GM12873 (cell line): ENCODE results near the gene MAPKBP1.
A peak's percentile ranks its signal among the peaks of the same experiment; 100 is the strongest.

Experiments
- TF ChIP-seq, protein P1 (sequence below): IDR thresholded peaks from 2 replicates; pipeline ENCODE4 v1.5.1; 2012; ENCODE audit warnings: low read depth, mild to moderate bottlenecking, moderate library complexity, low read length, control low read depth; ENCODE audit not compliant: insufficient read depth; ENCODE audit errors: missing control alignments

The MAPKBP1 gene

GRCh38 chr15:41811432-41812195 lies 37.3 kb downstream of the MAPKBP1 start:
- TF ChIP-seq, protein P1, sequence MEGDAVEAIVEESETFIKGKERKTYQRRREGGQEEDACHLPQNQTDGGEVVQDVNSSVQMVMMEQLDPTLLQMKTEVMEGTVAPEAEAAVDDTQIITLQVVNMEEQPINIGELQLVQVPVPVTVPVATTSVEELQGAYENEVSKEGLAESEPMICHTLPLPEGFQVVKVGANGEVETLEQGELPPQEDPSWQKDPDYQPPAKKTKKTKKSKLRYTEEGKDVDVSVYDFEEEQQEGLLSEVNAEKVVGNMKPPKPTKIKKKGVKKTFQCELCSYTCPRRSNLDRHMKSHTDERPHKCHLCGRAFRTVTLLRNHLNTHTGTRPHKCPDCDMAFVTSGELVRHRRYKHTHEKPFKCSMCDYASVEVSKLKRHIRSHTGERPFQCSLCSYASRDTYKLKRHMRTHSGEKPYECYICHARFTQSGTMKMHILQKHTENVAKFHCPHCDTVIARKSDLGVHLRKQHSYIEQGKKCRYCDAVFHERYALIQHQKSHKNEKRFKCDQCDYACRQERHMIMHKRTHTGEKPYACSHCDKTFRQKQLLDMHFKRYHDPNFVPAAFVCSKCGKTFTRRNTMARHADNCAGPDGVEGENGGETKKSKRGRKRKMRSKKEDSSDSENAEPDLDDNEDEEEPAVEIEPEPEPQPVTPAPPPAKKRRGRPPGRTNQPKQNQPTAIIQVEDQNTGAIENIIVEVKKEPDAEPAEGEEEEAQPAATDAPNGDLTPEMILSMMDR, result peak; percentile 89

DNA sequence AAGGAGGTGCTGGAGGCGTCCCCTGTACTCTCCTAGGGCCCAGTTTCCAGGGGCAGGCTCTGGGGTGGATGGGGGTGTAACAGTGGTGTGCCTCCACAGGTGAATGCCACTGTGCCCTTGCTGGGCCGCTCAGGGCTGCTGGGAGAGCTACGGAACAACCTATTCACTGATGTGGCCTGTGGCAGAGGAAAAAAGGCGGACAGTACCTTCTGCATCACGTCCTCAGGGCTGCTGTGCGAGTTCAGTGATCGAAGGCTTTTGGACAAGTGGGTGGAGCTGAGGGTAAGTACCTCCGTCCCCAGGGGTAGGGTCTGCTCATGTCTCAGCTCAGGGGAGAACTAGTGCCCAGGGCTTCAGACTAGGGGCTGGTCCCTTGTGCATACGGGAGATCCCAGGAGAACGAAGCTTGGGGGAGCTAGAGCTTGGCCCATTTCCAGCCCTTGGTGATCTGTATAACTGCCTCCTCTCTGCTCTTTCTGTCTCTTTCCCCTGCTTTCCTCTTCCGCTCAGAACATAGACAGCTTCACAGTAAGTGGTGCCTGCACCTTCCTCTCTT lies 38.6 kb downstream of the MAPKBP1 start:
- TF ChIP-seq, protein P1, result no peak

DNA sequence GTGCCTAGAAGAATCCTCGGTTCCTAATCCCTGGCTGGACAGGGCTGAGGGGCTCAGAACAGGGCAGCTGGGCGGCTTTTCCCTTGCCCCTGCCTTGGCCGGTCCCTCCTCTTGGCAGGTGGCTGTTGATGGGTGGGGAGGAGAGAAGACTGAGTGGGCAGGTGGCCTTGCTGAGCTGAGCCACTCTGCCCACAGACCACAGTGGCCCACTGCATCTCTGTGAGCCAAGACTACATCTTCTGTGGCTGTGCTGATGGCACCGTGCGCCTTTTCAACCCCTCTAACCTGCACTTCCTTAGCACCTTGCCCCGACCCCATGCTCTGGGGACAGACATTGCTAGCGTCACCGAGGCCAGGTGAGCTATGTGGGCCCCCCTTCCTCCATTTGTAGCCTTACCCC lies 39.1 kb downstream of the MAPKBP1 start:
- TF ChIP-seq, protein P1, result no peak

DNA sequence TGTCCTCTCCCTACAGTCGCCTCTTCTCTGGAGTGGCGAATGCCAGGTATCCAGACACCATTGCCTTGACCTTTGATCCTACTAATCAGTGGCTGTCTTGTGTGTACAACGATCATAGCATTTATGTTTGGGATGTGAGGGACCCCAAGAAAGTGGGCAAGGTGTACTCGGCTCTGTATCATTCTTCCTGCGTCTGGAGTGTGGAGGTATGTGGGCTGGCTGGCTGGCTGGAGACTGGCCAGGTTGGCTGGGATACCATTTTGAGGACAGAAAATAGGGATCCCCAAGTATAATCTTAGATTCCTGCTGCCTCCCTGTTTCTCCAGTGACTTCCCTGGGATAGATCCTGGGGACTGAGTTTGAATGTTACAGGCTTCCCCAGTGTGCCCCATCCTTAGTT lies 40.2 kb downstream of the MAPKBP1 start:
- TF ChIP-seq, protein P1, result no peak

GRCh38 chr15:41816788-41817187 lies 42.5 kb downstream of the MAPKBP1 start:
- TF ChIP-seq, protein P1, result no peak

DNA sequence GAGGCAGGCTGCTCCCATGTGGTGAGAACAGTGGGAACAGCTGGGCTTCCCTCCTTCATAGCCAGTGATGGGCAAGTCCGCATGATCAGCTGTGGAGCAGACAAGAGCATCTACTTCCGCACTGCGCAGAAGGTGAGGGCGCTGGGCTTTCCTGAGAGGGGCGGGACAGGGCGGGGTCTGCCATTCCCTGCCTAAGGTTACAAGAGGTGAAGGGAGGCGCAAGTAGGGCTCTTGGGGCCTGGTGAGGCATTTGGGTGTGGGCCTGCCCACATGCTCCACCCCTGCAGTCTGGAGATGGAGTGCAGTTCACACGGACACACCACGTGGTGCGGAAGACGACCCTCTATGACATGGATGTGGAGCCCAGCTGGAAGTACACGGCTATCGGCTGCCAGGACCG lies 43.0 kb downstream of the MAPKBP1 start:
- TF ChIP-seq, protein P1, result no peak

DNA sequence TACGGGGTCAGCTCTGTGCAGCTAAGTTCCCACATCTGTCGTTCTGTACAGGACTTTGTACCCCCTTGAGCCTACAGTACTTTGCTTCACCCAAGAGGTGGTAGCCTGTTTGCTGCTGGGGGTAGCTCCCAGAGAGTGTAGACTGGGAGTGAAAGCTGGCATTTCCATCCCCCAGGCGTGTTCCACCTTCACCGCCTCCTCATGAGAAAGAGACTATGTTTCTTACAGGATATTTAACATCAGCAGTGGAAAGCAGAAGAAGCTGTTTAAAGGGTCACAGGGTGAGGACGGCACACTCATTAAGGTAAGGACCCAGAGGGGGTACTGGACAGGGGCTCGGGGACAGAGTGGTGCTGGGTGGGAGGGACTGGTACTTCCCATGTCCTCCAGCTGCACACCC lies 43.5 kb downstream of the MAPKBP1 start:
- TF ChIP-seq, protein P1, result no peak
